SH-SY5Y (cell line): Measurements from ENCODE around the gene LRRC25.

ENCODE experiments used
- GATA2 ChIP-seq: IDR thresholded peaks from 2 replicates; pipeline ENCODE4 v1.6.1; 2011; ENCODE audit warnings: mild to moderate bottlenecking, low read depth, low read length
- GATA3 ChIP-seq: IDR thresholded peaks from 2 replicates; pipeline ENCODE4 v1.6.1; 2011; ENCODE audit warnings: low read depth, mild to moderate bottlenecking, low read length, moderate library complexity

- no peak for TF ChIP-seq GATA3
- TF ChIP-seq GATA2, result no peak
Observed at GRCh38 chr19:18430417-18431144, 33.2 kb upstream of the LRRC25 start.
